Subcutaneous abdominal adipose tissue (tissue), 5 donors: ENCODE results near the gene TRABD2A.
A peak's percentile ranks its signal among the peaks of the same experiment; 100 is the strongest.

Experiments used
- H3K27ac ChIP-seq: one replicate; pipeline ENCODE4 v1.7.0; 2013; ENCODE audit warnings: low read depth, mild to moderate bottlenecking, inconsistent platforms, low read length, moderate library complexity
- H3K27me3 ChIP-seq, 5 donors: one replicate each; pipeline ENCODE4 v1.7.0; 2013; ENCODE audit warnings: low read length in 5 of 5, inconsistent platforms in 1 of 5; ENCODE audit not compliant: control insufficient read depth in 5 of 5, insufficient read depth in 4 of 5
- H3K36me3 ChIP-seq, 5 donors: one replicate each; pipeline ENCODE4 v1.7.0; 2013; ENCODE audit warnings: low read length in 5 of 5; ENCODE audit not compliant: control insufficient read depth in 5 of 5, insufficient read depth in 5 of 5
- H3K4me1 ChIP-seq, 5 donors: one replicate each; pipeline ENCODE4 v1.7.0; 2013; ENCODE audit warnings: low read length in 5 of 5, mild to moderate bottlenecking in 3 of 5, moderate library complexity in 1 of 5; ENCODE audit not compliant: control insufficient read depth in 5 of 5, insufficient read depth in 5 of 5
- H3K4me3 ChIP-seq, 5 donors: one replicate each; pipeline ENCODE4 v1.7.0; 2013; ENCODE audit warnings: low read length in 5 of 5, low read depth in 1 of 5
- H3K9ac ChIP-seq, 5 donors: one replicate each; pipeline ENCODE4 v1.7.0; 2013; ENCODE audit warnings: low read length in 5 of 5, mild to moderate bottlenecking in 4 of 5, moderate library complexity in 3 of 5
- H3K9me3 ChIP-seq, 5 donors: one replicate each; pipeline ENCODE4 v1.7.0; 2013; ENCODE audit warnings: low read length in 5 of 5; ENCODE audit not compliant: control insufficient read depth in 5 of 5
- donor health status: healthy.
- donor health status: healthy.
- donor health status: healthy.
- donor health status: healthy.
- donor health status: healthy.

Gene TRABD2A

DNA sequence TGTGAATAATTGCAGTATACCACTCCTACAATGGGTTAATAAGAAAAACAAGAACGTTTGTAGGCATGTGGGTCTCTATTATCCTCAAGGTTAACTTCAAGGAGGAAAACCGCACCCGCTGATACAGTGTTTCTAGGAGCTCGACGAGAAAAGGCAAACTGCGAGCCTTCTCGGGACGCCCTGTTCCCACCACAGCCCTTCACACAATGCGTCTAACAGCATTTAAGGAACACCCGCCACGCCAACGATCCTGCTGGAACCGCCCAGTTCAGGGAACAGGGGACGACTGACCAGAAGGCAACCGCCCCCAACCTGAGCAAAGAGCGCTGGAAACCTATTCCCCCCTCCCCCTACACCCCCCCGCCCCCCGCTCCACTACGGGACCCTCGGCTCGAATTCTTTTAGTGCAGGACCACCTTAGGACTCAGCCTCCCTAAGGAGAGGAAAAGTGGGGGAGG lies 23.9 kb upstream of the TRABD2A start:
- Histone ChIP-seq H3K4me1 (peaks cover 0 to 39% (median 23%) of the 10 kb centered on the region in 5 donors), H3K9ac (peak overlapping the region in 4 of 5 donors; percentile 71 to 86 (median 80)), H3K27ac (peak overlapping the region; percentile 93), H3K36me3 (peaks cover 0 to 2% (median 0%) of the 10 kb centered on the region in 5 donors), H3K27me3 (no peaks in the 10 kb centered on the region), H3K4me3 (peak overlapping the region; percentile 76 to 96 (median 95)), H3K9me3 (peaks cover 0 to 9% (median 0%) of the 10 kb centered on the region in 5 donors)

DNA sequence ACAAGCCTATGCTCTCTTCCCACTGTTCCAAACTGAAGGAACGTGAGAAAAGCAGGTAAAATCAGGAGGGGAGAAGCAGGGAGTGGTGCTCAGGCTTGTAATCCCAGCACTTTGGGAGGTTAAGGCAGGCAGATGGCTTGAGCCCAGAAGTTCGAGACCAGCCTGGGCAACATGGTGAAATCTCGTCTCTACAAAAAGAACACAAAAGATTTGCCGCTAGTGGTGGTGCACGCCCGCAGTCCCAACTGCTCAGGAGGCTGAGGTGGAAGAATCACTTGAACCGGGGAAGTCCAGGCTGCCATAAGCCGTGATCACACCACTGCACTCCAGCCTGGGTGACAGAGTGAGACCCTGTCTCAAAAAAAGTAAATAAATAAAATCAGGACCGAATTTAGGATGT lies 23.3 kb upstream of the TRABD2A start:
- peaks cover 0 to 39% (median 28%) of the 10 kb centered on the region in 5 donors for H3K4me1 ChIP-seq
- no peak overlapping the region for H3K27ac ChIP-seq
- no peaks in the 10 kb centered on the region for H3K27me3 ChIP-seq
- H3K4me3 ChIP-seq = peak overlapping the region in 3 of 5 donors; percentile 93 to 96 (median 96)
- peaks cover 0 to 2% (median 0%) of the 10 kb centered on the region in 5 donors for H3K36me3 ChIP-seq
- H3K9me3 ChIP-seq = peaks cover 0 to 4% (median 0%) of the 10 kb centered on the region in 5 donors
- H3K9ac ChIP-seq = peak overlapping the region in 1 of 5 donors; percentile 44

- H3K27me3 ChIP-seq = no peaks in the 10 kb centered on the region
- H3K4me1 ChIP-seq = peaks cover 3 to 41% (median 37%) of the 10 kb centered on the region in 5 donors
- no peak overlapping the region for H3K27ac ChIP-seq
- H3K9ac ChIP-seq = no peak overlapping the region
- no peaks in the 10 kb centered on the region for H3K36me3 ChIP-seq
- no peaks in the 10 kb centered on the region for H3K9me3 ChIP-seq
- H3K4me3 ChIP-seq = no peak overlapping the region
Observed at GRCh38 chr2:84902526-84902925, 21.6 kb upstream of the TRABD2A start.

- Histone ChIP-seq H3K4me1 (peaks cover 3 to 36% (median 29%) of the 10 kb centered on the region in 5 donors), H3K27ac (no peak overlapping the region), H3K9ac (no peak overlapping the region), H3K36me3 (no peaks in the 10 kb centered on the region), H3K4me3 (no peak overlapping the region), H3K27me3 (no peaks in the 10 kb centered on the region), H3K9me3 (no peaks in the 10 kb centered on the region)
Observed at GRCh38 chr2:84901593-84902120, 20.8 kb upstream of the TRABD2A start.

DNA sequence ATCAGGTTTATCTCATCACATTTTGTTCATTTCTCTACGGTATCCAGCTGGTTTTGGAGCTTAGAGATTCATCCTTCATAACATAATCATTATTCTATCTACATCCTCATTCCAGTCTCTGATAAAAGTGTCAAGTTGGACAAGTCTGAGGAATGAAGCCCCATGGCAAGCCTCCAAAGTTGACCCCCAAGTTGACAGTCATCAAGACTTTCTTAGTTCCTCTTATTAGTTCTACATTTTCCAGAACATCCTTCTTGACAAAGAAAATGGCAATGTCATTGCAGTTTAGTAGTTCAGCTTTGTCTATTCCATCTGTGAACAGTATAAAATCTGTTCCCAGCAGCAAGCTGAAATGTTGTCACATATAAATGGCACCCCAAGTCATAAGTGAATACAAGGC lies 20.1 kb upstream of the TRABD2A start:
- no peaks in the 10 kb centered on the region for H3K27me3 ChIP-seq
- H3K36me3 ChIP-seq = no peaks in the 10 kb centered on the region
- no peak overlapping the region for H3K4me3 ChIP-seq
- H3K9me3 ChIP-seq = no peaks in the 10 kb centered on the region
- H3K4me1 ChIP-seq = peaks cover 5 to 37% (median 27%) of the 10 kb centered on the region in 5 donors
- H3K27ac ChIP-seq = no peak overlapping the region
- no peak overlapping the region for H3K9ac ChIP-seq

- Histone ChIP-seq H3K4me1 (peaks cover 11 to 49% (median 33%) of the 10 kb centered on the region in 5 donors), H3K9ac (peak overlapping the region in 1 of 5 donors; percentile 4), H3K36me3 (no peaks in the 10 kb centered on the region), H3K27me3 (no peaks in the 10 kb centered on the region), H3K9me3 (no peaks in the 10 kb centered on the region), H3K27ac (no peak overlapping the region), H3K4me3 (no peak overlapping the region)
Observed at GRCh38 chr2:84899304-84900204, 18.7 kb upstream of the TRABD2A start.

GRCh38 chr2:84897773-84898172 lies 16.9 kb upstream of the TRABD2A start:
- H3K27me3 ChIP-seq = no peaks in the 10 kb centered on the region
- H3K4me1 ChIP-seq = peaks cover 15 to 54% (median 37%) of the 10 kb centered on the region in 5 donors
- H3K4me3 ChIP-seq = no peak overlapping the region
- H3K9me3 ChIP-seq = no peaks in the 10 kb centered on the region
- H3K9ac ChIP-seq = no peak overlapping the region
- H3K27ac ChIP-seq = peak overlapping the region; percentile 81
- no peaks in the 10 kb centered on the region for H3K36me3 ChIP-seq

GRCh38 chr2:84896567-84896966 lies 15.7 kb upstream of the TRABD2A start:
- Histone ChIP-seq H3K9ac (no peak overlapping the region), H3K36me3 (no peaks in the 10 kb centered on the region), H3K4me1 (peaks cover 15 to 54% (median 39%) of the 10 kb centered on the region in 5 donors), H3K9me3 (no peaks in the 10 kb centered on the region), H3K27me3 (no peaks in the 10 kb centered on the region), H3K4me3 (no peak overlapping the region), H3K27ac (no peak overlapping the region)

DNA sequence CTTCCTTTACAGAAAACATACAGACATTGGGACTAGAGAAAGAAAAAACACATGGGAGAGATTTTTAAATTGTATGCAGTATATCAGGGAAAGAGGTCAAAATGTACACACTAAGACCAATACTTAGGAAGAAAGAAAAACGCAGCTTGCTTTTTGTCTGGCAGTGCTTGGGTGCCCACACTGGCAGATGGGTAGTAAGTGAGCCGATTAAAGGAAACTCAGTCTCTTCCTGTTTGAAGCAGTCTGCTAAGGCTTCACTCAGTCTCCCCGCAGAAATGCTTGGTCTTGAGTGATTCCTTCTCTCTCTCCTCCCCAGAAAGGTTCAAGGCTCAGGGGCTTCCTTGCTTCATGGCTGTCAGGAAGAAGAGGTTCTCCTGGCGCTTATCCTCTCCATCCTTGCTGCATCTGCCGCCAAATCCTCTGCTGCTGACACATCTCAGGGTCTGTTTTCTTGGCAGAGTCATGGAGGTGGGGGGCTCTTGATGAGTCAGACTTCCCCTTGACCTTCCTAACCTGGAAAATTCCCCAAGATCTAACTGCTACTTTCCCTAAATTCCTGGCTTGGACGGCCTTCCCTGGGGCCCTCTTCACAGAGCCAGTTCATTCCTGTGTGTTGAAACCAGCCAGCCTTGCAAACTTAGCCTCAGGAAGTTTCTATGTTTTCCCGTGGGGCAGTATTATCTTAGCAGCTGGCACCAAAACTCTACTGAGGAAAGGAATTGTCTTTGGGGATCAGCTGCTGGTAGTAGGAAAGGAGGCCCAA lies 14.1 kb upstream of the TRABD2A start:
- no peak overlapping the region for H3K9ac ChIP-seq
- peaks cover 15 to 52% (median 39%) of the 10 kb centered on the region in 5 donors for H3K4me1 ChIP-seq
- no peak overlapping the region for H3K4me3 ChIP-seq
- H3K36me3 ChIP-seq = no peaks in the 10 kb centered on the region
- H3K9me3 ChIP-seq = no peaks in the 10 kb centered on the region
- no peaks in the 10 kb centered on the region for H3K27me3 ChIP-seq
- peak overlapping the region; percentile 61 for H3K27ac ChIP-seq
